Loucy (cell line): Measurements from ENCODE around the gene SYT7.

Experiments
- H2AFZ ChIP-seq: fragments of 200-600 bp; sonication (generic); 2 replicates; pipeline ENCODE4 v1.6.0; 2016; ENCODE audit warnings: antibody characterized with exemption, mild to moderate bottlenecking, low read length, moderate library complexity
- H3F3A ChIP-seq: fragments of 200-600 bp; 2 replicates; pipeline ENCODE4 v1.6.0; 2016; ENCODE audit warnings: antibody characterized with exemption, low read depth, mild to moderate bottlenecking
- H3K27me3 ChIP-seq: fragments of 200-600 bp; sonication (generic); 2 replicates; pipeline ENCODE4 v1.6.1; 2014; ENCODE audit warnings: low read length, mild to moderate bottlenecking; ENCODE audit not compliant: insufficient read depth, poor library complexity, severe bottlenecking
- H3K36me3 ChIP-seq: fragments of 200-600 bp; sonication (generic); 2 replicates; pipeline ENCODE4 v1.6.1; 2016; ENCODE audit warnings: low read length; ENCODE audit not compliant: insufficient read depth
- H3K4me1 ChIP-seq: fragments of 200-600 bp; sonication (generic); 2 replicates; pipeline ENCODE4 v1.5.1; 2014; ENCODE audit warnings: low read length, mild to moderate bottlenecking; ENCODE audit not compliant: insufficient read depth, poor library complexity, severe bottlenecking
- H3K4me2 ChIP-seq: fragments of 200-600 bp; sonication (generic); 2 replicates; pipeline ENCODE4 v1.6.0; 2014; ENCODE audit warnings: antibody characterized with exemption, low read length, low read depth, mild to moderate bottlenecking; ENCODE audit not compliant: poor library complexity, severe bottlenecking
- H3K4me3 ChIP-seq: fragments of 200-600 bp; sonication (generic); 2 replicates; pipeline ENCODE4 v1.5.1; 2014; ENCODE audit warnings: low read length, mild to moderate bottlenecking, mixed read lengths; ENCODE audit not compliant: poor library complexity, severe bottlenecking
- H3K79me2 ChIP-seq: fragments of 200-600 bp; sonication (generic); 2 replicates; pipeline ENCODE4 v1.6.1; 2014; ENCODE audit warnings: low read length; ENCODE audit not compliant: insufficient read depth
- H3K9ac ChIP-seq: fragments of 200-600 bp; sonication (generic); 2 replicates; pipeline ENCODE4 v1.6.0; 2014; ENCODE audit warnings: mild to moderate bottlenecking, low read depth, low read length, moderate library complexity; ENCODE audit not compliant: poor library complexity, severe bottlenecking
- H3K9me2 ChIP-seq: fragments of 200-600 bp; sonication (generic); replicated peaks from 2 replicates; pipeline ENCODE4 v1.6.1; 2016; ENCODE audit warnings: low read depth, low read length, mixed read lengths
- H3K9me3 ChIP-seq: fragments of 200-600 bp; sonication (generic); 2 replicates; pipeline ENCODE4 v1.6.1; 2014; ENCODE audit warnings: mild to moderate bottlenecking, antibody characterized with exemption, low read length, low read depth; ENCODE audit not compliant: insufficient read depth
- H4K20me1 ChIP-seq: fragments of 200-600 bp; sonication (generic); 2 replicates; pipeline ENCODE4 v1.6.0; 2014; ENCODE audit warnings: antibody characterized with exemption, low read length, mild to moderate bottlenecking; ENCODE audit not compliant: insufficient read depth, poor library complexity, severe bottlenecking
- CTCF ChIP-seq: fragments of 200-600 bp; sonication (generic); conservative IDR thresholded peaks from 2 replicates; pipeline ENCODE4 v1.5.1; 2014; ENCODE audit warnings: mild to moderate bottlenecking, antibody characterized with exemption, low read length
- EZH2phosphoT487 ChIP-seq: fragments of 200-600 bp; IDR thresholded peaks from 2 replicates; pipeline ENCODE4 v1.6.1; 2018; ENCODE audit warnings: antibody characterized with exemption, mild to moderate bottlenecking, moderate library complexity, borderline replicate concordance

The SYT7 gene

GRCh38 chr11:61567286-61568061 lies 13.4 kb downstream of the SYT7 start:
- H3K79me2 ChIP-seq = no peaks in the 10 kb centered on the region
- H3K36me3 ChIP-seq = no peaks in the 10 kb centered on the region
- H3K27me3 ChIP-seq = no peaks in the 10 kb centered on the region
- H3K4me1 ChIP-seq = no peaks in the 10 kb centered on the region
- H3K9me2 ChIP-seq = no peaks in the 10 kb centered on the region
- no peaks in the 10 kb centered on the region for H3K9me3 ChIP-seq
- no peaks in the 10 kb centered on the region for H3F3A ChIP-seq
- no peak overlapping the region for H3K4me3 ChIP-seq
- no peak overlapping the region for H3K9ac ChIP-seq
- no peaks in the 10 kb centered on the region for H4K20me1 ChIP-seq
- no peak for TF ChIP-seq EZH2phosphoT487
- 0 out of 2 replicates have a peak, but pooled peaks have one; percentile 13 for TF ChIP-seq CTCF
- H3K4me2 ChIP-seq = no peak overlapping the region
- no peak overlapping the region for H2AFZ ChIP-seq

GRCh38 chr11:61564936-61565696 lies 15.8 kb downstream of the SYT7 start:
- no peaks in the 10 kb centered on the region for H3K27me3 ChIP-seq
- no peaks in the 10 kb centered on the region for H3K9me2 ChIP-seq
- H2AFZ ChIP-seq = no peak overlapping the region
- TF ChIP-seq EZH2phosphoT487 (no peak), CTCF (no peak)
- H3K4me1 ChIP-seq = no peaks in the 10 kb centered on the region
- no peaks in the 10 kb centered on the region for H3K79me2 ChIP-seq
- no peak overlapping the region for H3K4me3 ChIP-seq
- no peaks in the 10 kb centered on the region for H3K9me3 ChIP-seq
- H4K20me1 ChIP-seq = no peaks in the 10 kb centered on the region
- H3K4me2 ChIP-seq = no peak overlapping the region
- no peaks in the 10 kb centered on the region for H3K36me3 ChIP-seq
- H3K9ac ChIP-seq = no peak overlapping the region
- H3F3A ChIP-seq = no peaks in the 10 kb centered on the region

GRCh38 chr11:61560751-61561150 lies 20.1 kb downstream of the SYT7 start:
- H3K36me3 ChIP-seq = no peaks in the 10 kb centered on the region
- H3F3A ChIP-seq = no peaks in the 10 kb centered on the region
- no peaks in the 10 kb centered on the region for H3K9me3 ChIP-seq
- H3K9me2 ChIP-seq = no peaks in the 10 kb centered on the region
- TF ChIP-seq EZH2phosphoT487 = no peak
- TF ChIP-seq CTCF = no peak
- H4K20me1 ChIP-seq = no peaks in the 10 kb centered on the region
- H3K9ac ChIP-seq = no peak overlapping the region
- no peak overlapping the region for H3K4me2 ChIP-seq
- H3K4me1 ChIP-seq = no peaks in the 10 kb centered on the region
- H3K27me3 ChIP-seq = no peaks in the 10 kb centered on the region
- H3K4me3 ChIP-seq = no peak overlapping the region
- H3K79me2 ChIP-seq = no peaks in the 10 kb centered on the region
- no peak overlapping the region for H2AFZ ChIP-seq
